ENCODE measurements around the gene INSRR. TPM values are rescaled to one million over a fixed set of nuclear protein-coding genes. Genes with fewer than 3 reads are reported as not detected.

The INSRR gene
- total and polyA plus RNA-seq, 2 of the 4 experiments (the other 2 are of a cell fraction): not detected

GRCh38 chr1:156841295-156841855 lies 17.5 kb downstream of the INSRR start:
- dilution Hi-C loops (cut with HindIII; ENCODE audit: low sequenced_read_pairs, unreplicated experiment) (no loop called here), intact Hi-C loops (cut with micrococcal nuclease) (no loop called here), in situ Hi-C loops (cut with MboI; ENCODE audit: low sequenced_read_pairs) (no loop called here)
- no peaks in the 10 kb centered on the region; the same call in 1 of the 2 replicates for H3K9me3 ChIP-seq (ENCODE audit: control insufficient read depth, insufficient read depth, low read length)
- no peak for DNase-seq
- no peak overlapping the region for H3K23ac ChIP-seq (ENCODE audit: low read depth, low read length)
- TF ChIP-seq FOS (IDR thresholded peaks at IDR 0.05; ENCODE audit: low read depth, low read length): no peak
- TF ChIP-seq MAFK (IDR thresholded peaks at IDR 0.05; ENCODE audit: low read depth, low read length): no peak
- TF ChIP-seq MXI1 (IDR thresholded peaks at IDR 0.05; ENCODE audit: borderline replicate concordance, low read depth, low read length): no peak
- no peak for TF ChIP-seq POLR2A (IDR thresholded peaks at IDR 0.05; ENCODE audit: low read depth, low read length)
- no peak for TF ChIP-seq ELK1 (IDR thresholded peaks at IDR 0.05; ENCODE audit: borderline replicate concordance, low read depth, low read length)
- TF ChIP-seq CHD1 (IDR thresholded peaks at IDR 0.05; ENCODE audit: low read depth, low read length): no peak
- H3K4me1 ChIP-seq (ENCODE audit: control insufficient read depth, insufficient read depth, low read length): no peaks in the 10 kb centered on the region; the same call in 1 of the 2 replicates
- H3K79me1 ChIP-seq (ENCODE audit: low read depth in 1 of 2, low read length in 2 of 2): no peaks in the 10 kb centered on the region
- ChIA-PET POLR2A (ENCODE audit: unreplicated experiment) (no interaction called here), CTCF (interaction anchor here (1.3 kb wide), 1 partner anchor 18 kb away, joined by 4 read pairs; no protein-coding TSS in a partner anchor)
- no peak overlapping the region for H2AK9ac ChIP-seq (replicated peaks; ENCODE audit: low read depth, low read length, poor library complexity)
- H4K20me1 ChIP-seq (ENCODE audit: insufficient read depth, low read length): no peaks in the 10 kb centered on the region; the same call in none of the 2 replicates
- no peak overlapping the region for H3K4me3 ChIP-seq (ENCODE audit: insufficient read depth, low read depth, low read length)
- no peaks in the 10 kb centered on the region for H3K36me3 ChIP-seq (ENCODE audit: control insufficient read depth, insufficient read depth, low read length)
- no peak overlapping the region for H2BK20ac ChIP-seq (ENCODE audit: low read depth, low read length)
- no peak overlapping the region for H3K56ac ChIP-seq (ENCODE audit: extremely low read depth, insufficient read depth, low read length)
- no peak overlapping the region for H4K8ac ChIP-seq (ENCODE audit: low read depth in 2 of 2, low read length in 2 of 2)
- H3K27me3 ChIP-seq (ENCODE audit: control insufficient read depth, insufficient read depth, low read length): peaks cover 84% of the 10 kb centered on the region
- H3K14ac ChIP-seq (replicated peaks; ENCODE audit: low read depth, low read length): no peak overlapping the region
- H2BK15ac ChIP-seq (ENCODE audit: low read depth, low read length): no peak overlapping the region
- no peaks in the 10 kb centered on the region for H3K9me1 ChIP-seq (ENCODE audit: insufficient read depth, low read length)
- no peak for ATAC-seq (ENCODE audit: low read depth)
- WGBS, 2 experiments (ENCODE audit: extremely low coverage in 2 of 2, insufficient read length in 1 of 2): no CpG with 5 or more reads among the region's 16 CpGs
- H3K27ac ChIP-seq (ENCODE audit: insufficient read depth, low read length): no peak overlapping the region
- H4K5ac ChIP-seq (ENCODE audit: low read depth, low read length): no peak overlapping the region
- no peak overlapping the region for H3K4me2 ChIP-seq (ENCODE audit: low read depth, low read length)
- H3K18ac ChIP-seq (ENCODE audit: low read depth, low read length): no peak overlapping the region
- H3K9ac ChIP-seq (ENCODE audit: low read depth, low read length): no peak overlapping the region
- H3K4ac ChIP-seq (ENCODE audit: low read depth, low read length): no peak overlapping the region
- BruUV-seq (replicated peaks): no TSS peak
- H4K91ac ChIP-seq (ENCODE audit: insufficient read depth, low read depth, low read length): no peak overlapping the region
- no peak overlapping the region for H2AFZ ChIP-seq (replicated peaks; ENCODE audit: low read length, poor library complexity)
- no peak overlapping the region for H2BK120ac ChIP-seq (ENCODE audit: low read depth, low read length)
- no peak overlapping the region for H2AK5ac ChIP-seq (ENCODE audit: low read depth, low read length)
- H2BK5ac ChIP-seq (ENCODE audit: low read depth, low read length, poor library complexity, severe bottlenecking): no peak overlapping the region

All from IMR-90 (cell line).